ENCODE results near the gene FCN2.

DNA sequence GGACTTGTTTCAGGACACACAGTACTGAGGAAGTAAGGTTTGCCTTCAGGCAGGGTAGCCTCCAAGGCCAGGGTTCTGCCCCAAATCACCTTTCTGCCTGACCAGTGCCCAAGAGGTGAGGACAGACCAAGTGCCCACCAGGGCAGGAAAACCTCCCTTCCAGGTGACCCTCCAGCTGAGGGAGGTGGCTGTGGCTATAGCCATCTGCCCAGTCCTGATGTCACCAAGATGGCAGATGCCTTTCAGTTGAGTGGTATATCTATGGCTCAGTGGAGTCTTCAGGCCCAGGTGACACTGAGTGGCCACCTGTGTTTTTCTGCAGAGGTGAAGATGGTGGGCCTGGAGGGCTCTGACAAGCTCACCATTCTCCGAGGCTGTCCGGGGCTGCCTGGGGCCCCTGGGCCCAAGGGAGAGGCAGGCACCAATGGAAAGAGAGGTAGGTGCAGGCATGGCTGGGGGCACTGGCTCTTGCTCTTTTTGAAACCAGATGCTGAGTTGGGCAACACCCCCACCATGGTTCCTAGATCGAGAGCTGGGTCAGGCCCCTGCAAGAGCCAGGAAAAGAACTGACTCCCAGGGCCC is 1.7 kb downstream of the FCN2 start:
- TF ChIP-seq POLR2A (IDR thresholded peaks at IDR 0.05; ENCODE audit: low read length) = no peak
- TF ChIP-seq GATA1 (IDR thresholded peaks at IDR 0.05; ENCODE audit: low read depth, low read length) = no peak
